Amniotic stem cell (primary cell): ENCODE data around the gene S1PR2.
"Not testable (repeated sequence)": the region's sequence is repeated elsewhere in the genome, so short reads cannot be mapped to it uniquely, and the experiment has no call there.

Experiments
- DNase-seq: peaks from one replicate; lab custom pipeline; 2025; lab: John Stamatoyannopoulos, UW

The S1PR2 gene

DNA sequence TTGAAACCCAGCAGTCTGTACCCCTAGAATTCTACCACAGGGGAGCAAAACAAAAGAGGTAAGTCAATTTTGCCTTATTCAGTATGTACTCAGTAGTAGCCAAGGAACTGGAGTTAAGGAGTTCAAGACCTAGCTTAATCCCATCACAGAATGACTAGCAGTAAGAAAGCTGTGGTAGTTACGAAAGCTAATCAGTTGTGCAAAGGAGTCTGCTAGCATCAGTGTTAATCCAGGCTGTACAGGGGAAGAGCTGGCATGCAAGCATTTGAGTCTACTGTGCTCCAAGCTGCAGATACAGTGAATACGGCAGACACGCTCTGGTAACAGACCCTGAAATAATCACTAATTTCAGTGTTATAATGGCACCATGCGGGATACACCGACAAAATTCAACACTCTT lies 41.1 kb downstream of the S1PR2 start:
- DNase-seq = no peak

DNA sequence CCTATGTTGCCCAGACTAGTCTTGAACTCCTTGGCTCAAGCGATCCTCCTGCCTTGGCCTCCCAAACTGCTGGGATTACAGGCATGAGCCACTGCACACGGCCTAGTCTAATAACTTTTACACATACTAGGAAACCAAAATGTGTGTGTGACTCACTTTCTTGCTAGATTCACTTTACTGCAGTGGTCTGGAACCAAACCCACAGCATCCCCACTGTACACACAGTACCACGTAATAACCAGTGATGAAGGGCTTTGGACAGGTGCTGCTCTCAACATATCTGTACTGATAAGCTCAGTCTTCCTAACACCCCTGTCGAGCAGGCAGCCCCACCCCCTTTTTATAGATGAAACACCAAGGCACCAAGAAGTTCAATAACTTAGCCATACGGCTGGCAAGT lies 41.5 kb downstream of the S1PR2 start:
- no peak for DNase-seq

DNA sequence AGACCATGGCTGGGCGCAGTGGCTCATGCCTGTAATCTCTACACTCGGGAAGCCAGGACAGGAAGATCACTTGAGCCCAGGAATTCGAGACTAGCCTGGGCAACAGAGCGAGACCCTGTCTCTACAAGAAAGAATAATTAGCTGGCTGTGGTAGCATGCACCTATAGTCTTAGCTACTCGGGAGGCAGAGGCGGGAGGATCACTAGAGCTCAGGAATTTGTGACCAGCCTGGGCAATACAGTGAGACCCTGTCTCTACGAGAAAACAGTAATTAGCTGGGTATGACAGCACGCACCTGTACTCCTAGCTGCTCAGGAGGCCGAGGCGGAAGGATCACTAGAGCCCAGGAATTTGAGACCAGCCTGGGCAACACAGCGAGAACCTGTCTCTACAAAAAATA lies 43.8 kb downstream of the S1PR2 start:
- no peak for DNase-seq

- no peak for DNase-seq
Measured at GRCh38 chr19:10184636-10185035, 46.5 kb downstream of the S1PR2 start.

DNA sequence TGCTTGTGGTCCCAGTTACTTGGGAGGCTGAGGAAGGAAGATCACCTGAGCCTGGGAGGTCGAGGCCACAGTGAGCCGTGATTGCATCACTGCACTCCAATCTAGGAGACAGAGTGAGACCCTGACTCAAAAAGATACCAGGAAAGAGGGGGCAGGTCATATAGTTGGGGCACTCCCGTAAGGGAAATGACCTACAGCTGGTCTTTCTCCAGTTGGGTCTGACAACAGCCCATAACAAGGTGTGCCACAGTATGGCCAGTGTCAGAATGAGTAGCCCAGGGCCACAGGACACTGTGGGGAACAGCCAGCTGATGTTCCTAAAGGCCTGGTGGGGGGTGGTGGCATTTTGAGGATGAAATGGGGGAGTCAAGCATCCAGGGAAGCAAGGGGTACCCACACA lies 47.2 kb downstream of the S1PR2 start:
- no peak for DNase-seq

DNA sequence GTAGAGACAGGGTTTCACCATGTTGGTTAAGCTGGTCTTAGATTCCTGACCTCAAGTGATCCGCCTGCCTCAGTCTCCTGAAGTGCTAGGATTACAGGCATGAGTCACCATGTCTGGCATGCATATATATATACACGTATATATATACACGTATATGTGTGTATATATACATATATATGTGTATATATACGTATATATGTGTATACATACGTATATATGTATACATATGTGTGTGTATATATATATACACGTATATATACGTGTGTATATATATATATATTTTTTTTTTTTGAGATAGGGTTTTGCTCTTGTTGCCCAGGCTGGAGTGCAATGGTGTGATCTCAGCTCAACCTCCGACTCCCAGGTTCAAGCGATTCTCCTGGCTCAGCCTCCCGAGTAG lies 48.3 kb downstream of the S1PR2 start:
- DNase-seq = no peak

DNA sequence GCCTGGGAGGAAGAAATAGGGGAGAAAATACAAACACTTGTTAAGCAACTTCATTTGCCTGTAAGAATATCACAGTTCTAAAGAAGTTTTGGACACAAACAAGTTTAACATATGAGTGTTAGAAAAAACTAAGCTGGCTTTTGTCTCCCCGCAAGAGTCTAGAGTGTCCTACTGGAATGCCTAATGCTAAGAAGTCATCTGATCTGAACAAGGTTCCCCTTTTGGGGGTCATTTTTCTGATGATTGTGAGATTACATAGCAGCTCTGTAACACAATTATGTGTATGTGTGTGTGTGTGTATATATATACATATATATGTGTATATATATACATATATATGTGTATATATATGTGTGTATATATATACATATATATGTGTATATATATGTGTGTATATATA lies 49.1 kb downstream of the S1PR2 start:
- no peak for DNase-seq

GRCh38 chr19:10180459-10180858 lies 50.7 kb downstream of the S1PR2 start:
- DNase-seq = no peak

- not testable (repeated sequence) for DNase-seq
Measured at GRCh38 chr19:10180024-10180423, 51.1 kb downstream of the S1PR2 start.

DNA sequence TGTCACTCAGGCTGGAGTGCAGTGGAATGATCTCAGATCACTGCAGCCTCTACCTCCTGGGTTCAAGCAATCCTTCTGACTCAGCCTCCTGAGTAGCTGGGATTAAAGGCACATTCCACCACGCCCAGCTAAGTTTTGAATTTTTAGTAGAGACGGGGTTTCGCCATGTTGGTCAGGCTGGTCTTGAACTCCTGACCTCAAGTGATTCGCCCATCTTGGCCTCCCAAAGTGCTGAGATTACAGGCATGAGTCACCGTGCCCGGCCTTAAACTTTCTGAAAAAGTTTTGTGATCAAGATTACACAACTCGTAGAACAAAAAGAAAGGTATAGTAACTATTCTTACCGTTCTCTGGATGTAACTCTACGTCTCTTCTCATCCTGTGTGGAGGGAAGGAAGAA lies 57.6 kb downstream of the S1PR2 start:
- no peak for DNase-seq
